ENCODE measurements around the gene ZNF554. TPM values are rescaled to one million over a fixed set of nuclear protein-coding genes. Genes with fewer than 3 reads are reported as not detected.

Gene ZNF554
- 2.1 and 2.3 TPM in 2 replicates for total RNA-seq (2014; rRNA removed; shearing (Covaris generic))

DNA sequence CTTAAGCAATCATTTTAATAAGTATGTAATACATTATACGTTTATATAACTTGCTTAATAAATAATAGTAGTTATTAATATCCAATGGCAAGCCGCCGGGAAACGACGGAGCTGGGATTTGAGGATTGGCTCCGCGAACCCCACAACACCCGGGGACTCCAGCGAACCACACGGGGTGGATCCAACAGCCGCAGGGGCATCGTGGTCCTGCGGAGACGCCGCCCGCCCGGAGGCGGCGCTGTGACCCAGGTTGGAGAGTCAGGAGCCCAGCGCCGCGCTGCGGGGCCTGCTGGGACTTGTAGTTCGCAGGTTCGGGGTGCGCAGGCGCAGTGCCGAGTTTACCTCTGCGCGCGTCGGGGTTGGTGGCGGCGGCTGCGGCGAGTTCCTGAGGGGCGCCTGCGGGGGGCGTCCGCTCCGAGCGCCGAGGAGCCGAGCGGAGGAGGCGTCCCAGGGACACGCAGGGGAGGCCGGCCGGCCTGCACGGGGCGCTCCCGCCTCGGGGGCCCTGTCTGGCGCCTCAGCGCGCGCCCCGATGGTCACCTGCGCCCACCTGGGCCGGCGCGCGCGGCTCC, at the start of gene ZNF554:
TSS of gene ZNF554 (plus strand) at position 329 of the 572 bp plus-strand sequence. CDS start at position 533, 204 bp downstream.

DNA sequence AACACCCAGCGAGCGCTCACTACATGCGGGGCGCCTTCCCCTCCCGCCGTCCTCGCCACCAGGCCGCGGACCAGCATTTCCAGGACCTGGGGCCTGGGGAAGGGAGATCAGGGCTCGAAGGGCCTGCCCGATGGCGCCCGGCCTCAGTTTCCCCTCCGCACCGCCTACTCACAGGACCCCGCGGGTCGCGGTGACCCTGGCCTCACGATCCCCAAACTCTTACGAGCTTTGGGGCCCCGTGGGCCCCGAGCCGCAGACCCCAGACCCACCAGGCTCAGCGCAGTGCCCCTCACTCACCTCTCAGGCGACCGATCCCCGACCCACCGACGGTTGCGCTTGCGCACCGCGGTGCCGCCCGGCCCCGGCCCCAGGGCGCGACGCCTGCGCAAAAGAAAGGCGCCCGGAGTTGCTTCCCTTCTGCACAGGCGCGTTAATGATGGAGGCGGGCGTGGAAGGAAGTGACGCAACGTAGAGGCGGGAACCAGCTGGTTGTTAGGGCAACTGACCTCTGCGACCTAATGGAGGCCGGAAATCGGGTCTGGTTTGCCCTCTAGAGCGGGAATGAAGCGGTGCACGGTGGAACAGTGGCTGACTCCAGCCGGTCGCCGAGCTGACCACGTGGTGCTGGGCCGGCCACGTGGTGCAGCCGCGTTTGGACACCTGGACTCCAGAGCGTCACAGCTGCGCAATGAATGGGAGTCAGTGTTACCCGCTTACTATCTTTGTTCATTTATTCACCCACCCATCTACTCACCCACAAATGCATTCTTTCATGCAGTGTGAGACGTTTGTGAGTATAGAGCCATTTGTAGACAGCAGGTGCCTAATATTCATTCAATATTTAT, 36.5 kb upstream of the ZNF554 start, which contains the start of gene SGTA:
TSS of gene SGTA (minus strand) at position 338 of the 845 bp plus-strand sequence. CDS start 14,205 bp downstream, outside the sequence.

DNA sequence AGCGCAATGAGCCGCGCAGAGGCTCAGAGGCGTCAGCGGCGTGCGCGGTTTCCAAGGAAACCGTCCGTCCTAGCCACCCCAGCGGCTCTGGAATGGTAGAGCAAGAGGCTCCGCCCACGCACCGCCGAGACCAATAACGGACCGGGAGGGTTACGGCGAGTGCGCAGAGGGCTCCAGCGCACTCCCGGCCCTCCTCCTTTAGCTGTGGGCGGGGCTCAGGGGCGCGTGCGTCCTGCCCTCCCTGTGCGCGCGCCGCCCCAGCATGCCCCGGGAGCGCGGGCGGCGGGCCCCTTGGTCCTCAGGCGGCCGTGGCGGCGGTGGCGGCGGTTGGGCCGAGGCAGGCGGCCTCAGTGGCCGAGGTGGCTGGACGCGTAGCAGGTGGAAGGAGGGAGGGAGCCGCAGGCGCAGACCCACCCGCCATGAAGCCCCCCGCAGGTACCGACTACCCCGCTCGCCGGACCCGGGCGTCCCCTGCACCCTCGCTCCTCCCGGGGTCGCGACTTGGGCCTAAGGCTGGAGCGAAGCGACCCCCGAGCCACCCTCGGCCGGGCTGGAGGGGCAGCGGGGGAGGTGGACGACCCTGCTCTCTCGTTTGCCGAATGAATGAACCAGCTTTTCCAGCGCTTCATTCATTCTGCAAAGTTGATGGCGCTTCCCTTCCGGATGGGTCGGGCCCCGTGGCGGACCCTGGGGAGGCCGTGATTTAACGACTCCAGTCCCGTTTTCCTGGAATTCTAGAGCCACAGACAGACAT, 34.2 kb upstream of the ZNF554 start, which contains the start of gene THOP1:
TSS of gene THOP1 (plus strand) at position 260 of the 754 bp plus-strand sequence. CDS start at position 420, 160 bp downstream.

DNA sequence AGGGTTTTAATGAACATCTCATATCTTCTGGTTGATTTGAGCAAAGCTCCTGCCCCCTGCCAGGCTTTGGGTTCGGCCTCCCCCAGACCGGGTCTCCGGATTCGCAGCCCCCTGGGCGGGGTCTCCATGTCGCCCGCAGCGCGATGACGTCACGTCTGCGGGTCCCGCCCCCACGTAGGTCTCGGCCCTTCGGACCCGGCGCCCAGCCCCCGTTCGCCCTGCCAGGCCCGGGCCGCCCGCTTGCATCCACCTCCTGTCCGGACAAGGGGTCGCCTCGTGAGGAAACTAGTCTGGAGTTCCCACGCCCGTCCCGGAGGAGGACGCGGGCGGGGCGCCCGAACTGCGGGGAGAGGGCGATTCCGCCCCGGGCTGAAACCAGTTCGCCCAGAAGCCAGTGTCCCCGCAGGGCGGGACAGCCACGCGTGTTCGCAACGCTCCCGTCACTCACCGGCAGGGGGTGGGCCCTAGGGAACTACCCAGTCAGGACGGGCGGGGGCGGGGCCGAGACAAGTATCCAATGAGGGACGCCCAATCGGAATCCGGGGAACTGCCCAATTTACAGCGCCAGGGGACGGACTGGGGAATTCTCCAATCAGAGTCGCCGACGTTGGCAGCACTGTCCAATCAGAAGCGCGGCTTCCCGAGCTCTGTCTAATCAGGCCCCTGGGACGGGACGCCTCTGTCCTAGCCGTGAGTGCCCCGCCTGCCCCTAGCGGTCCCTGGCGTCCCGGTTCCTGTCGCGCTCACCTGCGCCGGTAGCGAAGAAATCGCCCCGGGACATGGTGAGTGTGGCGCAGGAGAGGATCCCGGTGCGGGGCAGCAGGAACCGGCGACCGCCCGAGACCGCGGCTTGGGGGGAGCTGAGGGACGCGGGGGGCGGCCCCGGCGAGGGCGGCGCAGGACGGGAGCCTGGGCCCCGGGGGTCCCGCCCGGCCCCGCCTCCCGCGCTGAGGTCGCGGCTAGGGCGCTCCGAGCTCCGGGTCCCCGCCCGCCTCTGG, 21.4 kb downstream of the ZNF554 start, which contains the start of gene ZNF555:
TSS of gene ZNF555 (plus strand) at position 682 of the 998 bp plus-strand sequence. CDS start at position 780, 98 bp downstream.

DNA sequence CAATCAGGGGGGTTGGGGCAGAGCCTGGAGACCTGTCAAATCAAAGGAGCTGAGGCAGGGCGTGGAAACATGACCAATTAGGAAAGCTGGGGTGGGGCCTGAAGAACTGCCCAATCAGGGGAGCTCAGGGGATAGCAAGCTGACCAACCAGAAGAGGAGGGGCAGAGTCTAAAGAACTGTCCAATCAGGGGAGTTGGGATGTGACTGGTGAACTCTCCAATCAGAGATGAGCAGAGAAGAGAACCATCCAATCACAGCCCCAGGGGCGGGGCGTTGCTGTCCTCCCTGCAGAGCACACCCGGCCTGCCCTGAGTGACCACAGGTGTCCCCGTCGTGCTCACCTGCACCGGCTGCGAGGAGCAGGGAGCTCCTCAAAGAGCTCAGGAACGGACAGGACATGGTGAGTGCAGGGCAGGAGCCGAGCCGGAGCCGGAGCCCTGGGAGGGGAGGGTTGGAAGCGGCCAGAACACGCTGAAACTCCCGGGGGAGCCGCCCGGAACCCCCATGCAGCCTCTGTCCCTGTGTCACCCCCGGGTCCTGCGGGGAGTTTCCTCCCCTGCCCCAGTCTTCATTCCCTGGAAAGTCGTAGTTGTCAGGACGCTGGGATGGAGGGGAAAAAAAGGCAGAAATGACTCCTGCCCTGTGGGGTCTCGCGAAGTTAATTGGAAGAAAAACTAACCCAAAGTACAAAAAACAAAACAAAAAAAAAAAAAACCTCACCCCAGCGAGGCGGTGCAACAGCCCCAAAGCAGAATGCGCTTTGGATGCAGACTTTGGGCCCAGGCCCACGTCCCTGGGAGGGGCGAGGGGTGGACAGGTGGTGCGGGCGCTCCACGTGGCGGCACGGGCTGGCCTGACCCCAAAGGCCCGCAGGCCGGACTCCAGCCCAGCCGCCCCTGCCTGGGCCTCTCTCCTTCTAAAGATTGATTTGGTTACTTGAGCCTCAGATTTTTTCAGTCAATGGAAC, 47.6 kb downstream of the ZNF554 start, which contains the start of gene ZNF556:
TSS of gene ZNF556 (plus strand) at position 311 of the 967 bp plus-strand sequence. CDS start at position 398, 87 bp downstream.

Other genes starting within 250 kb of the ZNF554 start
- 1.7 and 1.8 TPM in 2 replicates for gene GNG7, start 117.2 kb upstream of the ZNF554 start, total RNA-seq (2014; rRNA removed; shearing (Covaris generic))
- gene DIRAS1, start 98.5 kb upstream of the ZNF554 start, total RNA-seq (2014; rRNA removed; shearing (Covaris generic)), result 0.72 and 1.0 TPM in 2 replicates
- 26.3 and 32.6 TPM in 2 replicates for gene SLC39A3, start 79.9 kb upstream of the ZNF554 start, total RNA-seq (2014; rRNA removed; shearing (Covaris generic))
- gene SGTA, start 36.6 kb upstream of the ZNF554 start, total RNA-seq (2014; rRNA removed; shearing (Covaris generic)), result 57.8 and 63.6 TPM in 2 replicates
- 138 and 190 TPM in 2 replicates for gene THOP1, start 34.4 kb upstream of the ZNF554 start, total RNA-seq (2014; rRNA removed; shearing (Covaris generic))
- 0.13 and 0.30 TPM in 2 replicates for gene ZNF555, start 21.6 kb downstream of the ZNF554 start, total RNA-seq (2014; rRNA removed; shearing (Covaris generic))
- gene ZNF556, start 47.5 kb downstream of the ZNF554 start, total RNA-seq (2014; rRNA removed; shearing (Covaris generic)), result 0.83 and 1.3 TPM in 2 replicates
- 2.5 and 3.7 TPM in 2 replicates for gene ZNF57, start 81.1 kb downstream of the ZNF554 start, total RNA-seq (2014; rRNA removed; shearing (Covaris generic))
- 0.53 and 2.5 TPM in 2 replicates for gene ZNF77, start 125.1 kb downstream of the ZNF554 start, total RNA-seq (2014; rRNA removed; shearing (Covaris generic))
- gene TLE6, start 157.7 kb downstream of the ZNF554 start, total RNA-seq (2014; rRNA removed; shearing (Covaris generic)), result 1.4 and 1.5 TPM in 2 replicates
- gene TLE2, start 209.4 kb downstream of the ZNF554 start, total RNA-seq (2014; rRNA removed; shearing (Covaris generic)), result 1.0 and 6.4 TPM in 2 replicates
- gene TLE5, start 242.6 kb downstream of the ZNF554 start, total RNA-seq (2014; rRNA removed; shearing (Covaris generic)), result 311 and 354 TPM in 2 replicates

Data from A375 (cell line).